Activated B cell treated with CpG ODN at 0.5 μM for 24 hours (primary cell): ENCODE data around the gene CEP192. TPM values are rescaled to one million over a fixed set of nuclear protein-coding genes. Genes with fewer than 3 reads are reported as not detected.
A peak's percentile ranks its signal among the peaks of the same experiment; 100 is the strongest.

Source experiments
- ATAC-seq: fragments of 200-7000 bp; cut with Tn5 transposase; one replicate; pipeline ENCODE4 v1.10.0; 2021; ENCODE audit warnings: low read depth, mild to moderate bottlenecking, moderate library complexity
- CTCF ChIA-PET: fragments of 350-600 bp; sonication (Branson Sonifier 250); formaldehyde crosslinking; loops from one replicate; lab custom pipeline; 2021; ENCODE audit warnings: antibody characterized with exemption; lab: Charles Lee
- POLR2A ChIA-PET: fragments of 350-600 bp; sonication (Branson Sonifier 250); formaldehyde crosslinking; loops from one replicate; lab custom pipeline; 2021; ENCODE audit warnings: antibody characterized with exemption; lab: Charles Lee
- DNase-seq: peaks from one replicate; pipeline ENCODE4 v3.0.0; 2022
- H3K27ac Mint-ChIP-seq: one replicate; pipeline ENCODE4 v1.8.0; 2020; ENCODE audit warnings: mixed read lengths
- H3K27me3 Mint-ChIP-seq: one replicate; pipeline ENCODE4 v1.8.0; 2021; ENCODE audit warnings: mixed read lengths
- H3K36me3 Mint-ChIP-seq: one replicate; pipeline ENCODE4 v1.8.0; 2021; ENCODE audit warnings: low read depth, mixed read lengths
- H3K4me1 Mint-ChIP-seq: one replicate; pipeline ENCODE4 v1.8.0; 2021; ENCODE audit warnings: mixed read lengths
- H3K4me3 Mint-ChIP-seq: one replicate; pipeline ENCODE4 v1.8.0; 2020; ENCODE audit warnings: mild to moderate bottlenecking, mixed read lengths
- H3K9me3 Mint-ChIP-seq: one replicate; pipeline ENCODE4 v1.8.0; 2020; ENCODE audit warnings: mixed read lengths
- CTCF ChIP-seq: fragments of 200-600 bp; IDR thresholded peaks from one replicate; pipeline ENCODE4 v1.8.0; 2022; ENCODE audit warnings: antibody characterized with exemption, mild to moderate bottlenecking
- intact Hi-C: fragments of 100-400 bp; cut with micrococcal nuclease; formaldehyde crosslinking; loops from one replicate; pipeline ENCODE4 v1.15.1; 2024
- total RNA-seq: library from RNA; stranded (reverse); gene quantifications from 2 replicates; pipeline ENCODE4 v1.2.3, GENCODE V29; 2022

CEP192 gene
- total RNA-seq, 1 donor from 2014 or later: 34.2 TPM

GRCh38 chr18:13036622-13037320 lies 45.6 kb downstream of the CEP192 start:
- no peaks in the 10 kb centered on the region for H3K4me1 Mint-ChIP-seq
- CTCF ChIA-PET: no interaction called here
- POLR2A ChIA-PET: no interaction called here
- H3K27ac Mint-ChIP-seq: no peak overlapping the region
- no peaks in the 10 kb centered on the region for H3K27me3 Mint-ChIP-seq
- peaks cover under 1% of the 10 kb centered on the region for H3K9me3 Mint-ChIP-seq
- no peak overlapping the region for H3K4me3 Mint-ChIP-seq
- DNase-seq: no peak
- intact Hi-C loops: no loop called here
- ATAC-seq: no peak
- TF ChIP-seq CTCF: no peak
- H3K36me3 Mint-ChIP-seq: peaks cover 63% of the 10 kb centered on the region

GRCh38 chr18:13039806-13040205 lies 48.6 kb downstream of the CEP192 start:
- intact Hi-C loops: no loop called here
- Mint-ChIP-seq H3K4me3 (no peak overlapping the region), H3K27me3 (no peaks in the 10 kb centered on the region), H3K27ac (no peak overlapping the region), H3K36me3 (peaks cover 62% of the 10 kb centered on the region), H3K9me3 (peaks cover 7% of the 10 kb centered on the region), H3K4me1 (no peaks in the 10 kb centered on the region)
- no peak for TF ChIP-seq CTCF
- CTCF ChIA-PET: no interaction called here
- ATAC-seq (no peak), DNase-seq (no peak)
- POLR2A ChIA-PET: no interaction called here

- no peak for TF ChIP-seq CTCF
- POLR2A ChIA-PET: no interaction called here
- CTCF ChIA-PET: no interaction called here
- Mint-ChIP-seq H3K27me3 (no peaks in the 10 kb centered on the region), H3K27ac (no peak overlapping the region), H3K36me3 (peaks cover 63% of the 10 kb centered on the region), H3K4me1 (no peaks in the 10 kb centered on the region), H3K4me3 (no peak overlapping the region), H3K9me3 (peaks cover 7% of the 10 kb centered on the region)
- ATAC-seq: no peak
- DNase-seq: no peak
- intact Hi-C loops: no loop called here
Observed at GRCh38 chr18:13043066-13043465, 51.9 kb downstream of the CEP192 start.

- Mint-ChIP-seq H3K9me3 (no peaks in the 10 kb centered on the region), H3K36me3 (peaks cover 62% of the 10 kb centered on the region), H3K27ac (no peak overlapping the region), H3K27me3 (no peaks in the 10 kb centered on the region), H3K4me3 (no peak overlapping the region), H3K4me1 (peaks cover 19% of the 10 kb centered on the region)
- ChIA-PET POLR2A (no interaction called here), CTCF (no interaction called here)
- no peak for DNase-seq
- ATAC-seq: no peak
- no peak for TF ChIP-seq CTCF
- intact Hi-C loops: no loop called here
Observed at GRCh38 chr18:13048061-13048595, 57.0 kb downstream of the CEP192 start.

- H3K27me3 Mint-ChIP-seq: no peaks in the 10 kb centered on the region
- H3K36me3 Mint-ChIP-seq: peaks cover 65% of the 10 kb centered on the region
- H3K27ac Mint-ChIP-seq: peak overlapping the region; percentile 91
- H3K9me3 Mint-ChIP-seq: no peaks in the 10 kb centered on the region
- H3K4me3 Mint-ChIP-seq: no peak overlapping the region
- TF ChIP-seq CTCF: no peak
- POLR2A ChIA-PET: interaction anchor here (0.7 to 0.9 kb wide), 2 partner anchors 60 to 86 kb away, joined by 3 read pairs; partner anchors contain the start of gene CEP192
- CTCF ChIA-PET: interaction anchor here (0.7 kb wide), 1 partner anchor 114 kb away, joined by 3 read pairs; no protein-coding TSS in a partner anchor
- ATAC-seq (no peak), DNase-seq (no peak)
- peaks cover 21% of the 10 kb centered on the region for H3K4me1 Mint-ChIP-seq
- intact Hi-C loops: no loop called here
Observed at GRCh38 chr18:13051159-13051558, 60.0 kb downstream of the CEP192 start.
